IMR-90 (cell line): ENCODE results near the gene CCDC40. TPM values are rescaled to one million over a fixed set of nuclear protein-coding genes. Genes with fewer than 3 reads are reported as not detected.

Experiments used
- ATAC-seq: fragments of 200-7000 bp; cut with Tn5 transposase; 2 replicates; pipeline ENCODE4 v1.9.1; 2020; ENCODE audit warnings: low read depth, mild to moderate bottlenecking, moderate library complexity
- BruUV-seq: library from RNA; stranded (reverse); fragments of 400-500 nt; replicated peaks from 2 replicates; lab custom pipeline; 2021; lab: Mats Ljungman, UMichigan
- CTCF ChIA-PET: fragments of 300-600 bp; formaldehyde crosslinking; extraction: SDS; loops from one replicate; lab custom pipeline; 2021; ENCODE audit warnings: antibody characterized with exemption; lab: Yijun Ruan, JAX
- POLR2A ChIA-PET: fragments of 300-600 bp; sonication (Branson Sonifier 250); formaldehyde crosslinking; loops from one replicate; lab custom pipeline; 2022; ENCODE audit warnings: antibody characterized with exemption; ENCODE audit not compliant: unreplicated experiment; lab: Charles Lee
- DNase-seq: peaks from one replicate; pipeline ENCODE4 v3.0.0; 2013
- H2AFZ ChIP-seq: replicated peaks from 2 replicates; pipeline ENCODE3; 2013; ENCODE audit warnings: low read length, mild to moderate bottlenecking; ENCODE audit not compliant: poor library complexity
- H2AK5ac ChIP-seq: 2 replicates; pipeline ENCODE4 v1.6.1; 2013; ENCODE audit warnings: low read depth, low read length, inconsistent platforms
- H2AK9ac ChIP-seq: replicated peaks from 2 replicates; pipeline ENCODE3; 2013; ENCODE audit warnings: mild to moderate bottlenecking, low read depth, low read length, moderate library complexity; ENCODE audit not compliant: poor library complexity
- H2BK120ac ChIP-seq: 2 replicates; pipeline ENCODE4 v1.6.1; 2013; ENCODE audit warnings: low read depth, low read length, inconsistent platforms
- H2BK15ac ChIP-seq: 3 replicates; pipeline ENCODE4 v1.6.1; 2013; ENCODE audit warnings: low read depth, low read length, inconsistent platforms
- H2BK20ac ChIP-seq: 2 replicates; pipeline ENCODE4 v1.6.1; 2013; ENCODE audit warnings: low read depth, mild to moderate bottlenecking, inconsistent platforms, low read length, moderate library complexity
- H2BK5ac ChIP-seq: 2 replicates; pipeline ENCODE4 v1.6.1; 2013; ENCODE audit warnings: mild to moderate bottlenecking, low read depth, low read length, inconsistent platforms; ENCODE audit not compliant: poor library complexity, severe bottlenecking
- H3K14ac ChIP-seq: replicated peaks from 2 replicates; pipeline ENCODE4 v1.6.1; 2013; ENCODE audit warnings: low read depth, low read length, inconsistent platforms
- H3K18ac ChIP-seq: 2 replicates; pipeline ENCODE4 v1.6.1; 2013; ENCODE audit warnings: low read depth, low read length, control low read depth
- H3K23ac ChIP-seq: 2 replicates; pipeline ENCODE4 v1.6.1; 2013; ENCODE audit warnings: low read depth, low read length, inconsistent platforms
- H3K27ac ChIP-seq: 2 replicates; pipeline ENCODE4 v1.5.1; 2013; ENCODE audit warnings: mild to moderate bottlenecking, control low read depth, low read length; ENCODE audit not compliant: insufficient read depth
- H3K27me3 ChIP-seq: 2 replicates; pipeline ENCODE4 v1.6.1; 2013; ENCODE audit warnings: low read length; ENCODE audit not compliant: control insufficient read depth, insufficient read depth
- H3K36me3 ChIP-seq: 2 replicates; pipeline ENCODE4 v1.6.1; 2013; ENCODE audit warnings: low read length, mixed read lengths; ENCODE audit not compliant: control insufficient read depth, insufficient read depth
- H3K4ac ChIP-seq: 2 replicates; pipeline ENCODE4 v1.6.1; 2013; ENCODE audit warnings: low read depth, low read length, inconsistent platforms
- H3K4me1 ChIP-seq: 2 replicates; pipeline ENCODE4 v1.6.1; 2013; ENCODE audit warnings: low read length, mixed read lengths; ENCODE audit not compliant: control insufficient read depth, insufficient read depth
- H3K4me2 ChIP-seq: 2 replicates; pipeline ENCODE4 v1.6.1; 2013; ENCODE audit warnings: low read depth, mild to moderate bottlenecking, control low read depth, low read length, moderate library complexity
- H3K4me3 ChIP-seq: 2 replicates; pipeline ENCODE4 v1.5.1; 2013; ENCODE audit warnings: low read depth, mild to moderate bottlenecking, control low read depth, low read length, moderate library complexity; ENCODE audit not compliant: insufficient read depth
- H3K56ac ChIP-seq: 2 replicates; pipeline ENCODE4 v1.6.1; 2013; ENCODE audit warnings: low read length, inconsistent platforms; ENCODE audit not compliant: insufficient read depth; ENCODE audit errors: extremely low read depth
- H3K79me1 ChIP-seq, 2 experiments: 2 replicates each; pipeline ENCODE4 v1.6.1; 2013; ENCODE audit warnings: low read length in 2 of 2, inconsistent platforms in 1 of 2, low read depth in 1 of 2
- H3K9ac ChIP-seq: 2 replicates; pipeline ENCODE4 v1.6.1; 2013; ENCODE audit warnings: low read depth, low read length, control low read depth
- H3K9me1 ChIP-seq: 2 replicates; pipeline ENCODE4 v1.6.1; 2013; ENCODE audit warnings: low read length, inconsistent platforms; ENCODE audit not compliant: insufficient read depth
- H3K9me3 ChIP-seq: 2 replicates; pipeline ENCODE4 v1.6.1; 2013; ENCODE audit warnings: low read length; ENCODE audit not compliant: control insufficient read depth, insufficient read depth
- H4K20me1 ChIP-seq: 2 replicates; pipeline ENCODE4 v1.6.1; 2013; ENCODE audit warnings: low read length, inconsistent platforms; ENCODE audit not compliant: insufficient read depth
- H4K5ac ChIP-seq: 2 replicates; pipeline ENCODE4 v1.6.1; 2013; ENCODE audit warnings: mild to moderate bottlenecking, low read depth, low read length, control low read depth
- H4K8ac ChIP-seq, 2 experiments: 2 replicates each; pipeline ENCODE4 v1.6.1; 2013; ENCODE audit warnings: low read depth in 2 of 2, low read length in 2 of 2, control low read depth in 1 of 2, inconsistent platforms in 1 of 2
- H4K91ac ChIP-seq: 2 replicates; pipeline ENCODE4 v1.6.1; 2013; ENCODE audit warnings: low read depth, low read length, inconsistent platforms; ENCODE audit not compliant: insufficient read depth
- CEBPB ChIP-seq: IDR thresholded peaks from 2 replicates; pipeline ENCODE4 v1.6.1; 2012; ENCODE audit warnings: low read depth, low read length, improper control_type of control experiment
- CHD1 ChIP-seq: IDR thresholded peaks from 2 replicates; pipeline ENCODE4 v1.6.1; 2012; ENCODE audit warnings: low read depth, low read length, improper control_type of control experiment
- CTCF ChIP-seq: conservative IDR thresholded peaks from 2 replicates; pipeline ENCODE4 v1.5.1; 2012; ENCODE audit warnings: mild to moderate bottlenecking, low read depth, low read length, improper control_type of control experiment
- FOS ChIP-seq: fragments of 150-350 bp; IDR thresholded peaks from 2 replicates; pipeline ENCODE4 v1.6.1; 2016; ENCODE audit warnings: low read depth, low read length
- MXI1 ChIP-seq: IDR thresholded peaks from 2 replicates; pipeline ENCODE4 v1.6.1; 2012; ENCODE audit warnings: low read depth, mild to moderate bottlenecking, low read length, moderate library complexity, borderline replicate concordance
- NFE2L2 ChIP-seq: fragments of 150-350 bp; IDR thresholded peaks from 2 replicates; pipeline ENCODE4 v1.6.1; 2016; ENCODE audit warnings: low read depth, mild to moderate bottlenecking, low read length
- RAD21 ChIP-seq: IDR thresholded peaks from 2 replicates; pipeline ENCODE4 v1.6.1; 2012; ENCODE audit warnings: low read length, improper control_type of control experiment
- RCOR1 ChIP-seq: IDR thresholded peaks from 2 replicates; pipeline ENCODE4 v1.6.1; 2012; ENCODE audit warnings: mild to moderate bottlenecking, low read length, improper control_type of control experiment; ENCODE audit not compliant: insufficient replicate concordance
- RFX5 ChIP-seq: IDR thresholded peaks from 2 replicates; pipeline ENCODE4 v1.8.0; 2012; ENCODE audit warnings: low read depth, mild to moderate bottlenecking, low read length, moderate library complexity
- WGBS, 2 experiments: methylation state at CpG; one replicate each; pipeline versions ENCODE4 v1.1.5 to v1.1.7; 2013; ENCODE audit warnings: missing lambda C conversion rate in 2 of 2; ENCODE audit not compliant: insufficient read length in 1 of 2; ENCODE audit errors: extremely low coverage in 2 of 2; 5-methylcytosine and 5-hydroxymethylcytosine counted together
- dilution Hi-C: fragments of 300-500 bp; cut with HindIII; formaldehyde crosslinking; loops from one replicate; pipeline ENCODE4 v1.14.3; 2018; ENCODE audit warnings: low sequenced_read_pairs; ENCODE audit not compliant: unreplicated experiment
- in situ Hi-C: fragments of 300-500 bp; cut with MboI; formaldehyde crosslinking; loops from 3 replicates; pipeline ENCODE4 v1.14.3; 2019; ENCODE audit warnings: low sequenced_read_pairs, inconsistent platforms, mixed read lengths
- intact Hi-C: fragments of 100-400 bp; cut with micrococcal nuclease; formaldehyde crosslinking; loops from 2 replicates; pipeline ENCODE4 v1.10.0; 2022
- polyA plus RNA-seq, 3 experiments: library from polyadenylated mRNA; depleted of rRNA; stranded (reverse); fragments of >200 nt; gene quantifications; 2 replicates each; pipeline ENCODE4 v1.2.3, GENCODE V29; 2012; ENCODE audit warnings: low replicate concordance in 1 of 3
- total RNA-seq: library from RNA; depleted of rRNA; stranded (reverse); fragments of >200 nt; gene quantifications from 2 replicates; pipeline ENCODE4 v1.2.3, GENCODE V29; 2012
- TF ChIP-seq, protein P1 (sequence below): fragments of 150-350 bp; IDR thresholded peaks from 2 replicates; pipeline ENCODE4 v1.6.1; 2017; ENCODE audit warnings: mild to moderate bottlenecking, antibody characterized with exemption, low read length, low read depth
- TF ChIP-seq, protein P2 (sequence below): fragments of 150-350 bp; IDR thresholded peaks from 2 replicates; pipeline ENCODE4 v1.6.1; 2016; ENCODE audit warnings: low read depth, mild to moderate bottlenecking, low read length, moderate library complexity, borderline replicate concordance

The CCDC40 gene
- total and polyA plus RNA-seq, 2 of the 4 experiments (the other 2 are of a cell fraction): 0.90 to 4.7 TPM

DNA sequence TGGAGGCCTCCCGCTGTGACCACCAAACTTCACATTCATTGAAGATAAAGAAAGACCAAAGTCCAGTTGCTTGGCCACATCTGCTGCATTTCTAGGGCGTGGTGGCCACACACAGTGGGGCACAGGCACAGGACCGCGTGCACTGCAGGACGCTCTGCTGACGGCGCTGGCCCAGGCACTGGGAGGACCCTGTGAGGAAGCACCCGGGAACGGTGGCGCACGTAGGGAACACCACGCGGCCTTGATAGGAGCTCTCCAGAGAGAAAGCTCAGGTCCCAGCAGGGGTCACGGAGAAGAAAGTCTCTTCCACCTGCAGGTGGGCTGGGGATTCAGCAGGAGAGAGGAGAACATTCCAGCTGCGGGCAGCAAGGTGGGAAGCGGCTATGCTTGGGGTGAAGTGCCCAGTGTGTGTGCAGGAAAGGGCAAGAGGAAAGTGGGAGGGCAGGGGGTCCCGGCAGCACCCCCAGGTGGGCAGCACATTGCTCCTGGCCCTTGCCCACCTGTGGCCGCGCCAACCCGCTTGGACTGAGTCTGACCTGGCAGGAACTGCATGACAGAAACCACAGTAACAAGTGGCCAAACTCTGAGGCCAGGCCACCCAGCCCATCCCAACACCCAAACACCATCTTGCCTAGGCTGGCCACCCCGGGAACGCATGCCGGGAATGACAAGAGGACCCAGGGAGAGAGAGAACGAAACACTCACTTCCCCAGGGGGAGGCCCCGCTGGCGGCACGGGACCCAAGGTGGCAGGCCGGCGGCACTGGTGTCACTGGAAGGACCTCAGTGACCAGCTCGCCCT lies 33.6 kb upstream of the CCDC40 start:
- H2BK5ac ChIP-seq: no peak overlapping the region
- TF ChIP-seq RCOR1 (no peak), RAD21 (no peak), FOS (no peak), NFE2L2 (no peak), MXI1 (no peak), CTCF (no peak), CHD1 (no peak), CEBPB (no peak), RFX5 (no peak)
- TF ChIP-seq, protein P1, sequence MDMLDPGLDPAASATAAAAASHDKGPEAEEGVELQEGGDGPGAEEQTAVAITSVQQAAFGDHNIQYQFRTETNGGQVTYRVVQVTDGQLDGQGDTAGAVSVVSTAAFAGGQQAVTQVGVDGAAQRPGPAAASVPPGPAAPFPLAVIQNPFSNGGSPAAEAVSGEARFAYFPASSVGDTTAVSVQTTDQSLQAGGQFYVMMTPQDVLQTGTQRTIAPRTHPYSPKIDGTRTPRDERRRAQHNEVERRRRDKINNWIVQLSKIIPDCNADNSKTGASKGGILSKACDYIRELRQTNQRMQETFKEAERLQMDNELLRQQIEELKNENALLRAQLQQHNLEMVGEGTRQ: no peak
- TF ChIP-seq, protein P2, sequence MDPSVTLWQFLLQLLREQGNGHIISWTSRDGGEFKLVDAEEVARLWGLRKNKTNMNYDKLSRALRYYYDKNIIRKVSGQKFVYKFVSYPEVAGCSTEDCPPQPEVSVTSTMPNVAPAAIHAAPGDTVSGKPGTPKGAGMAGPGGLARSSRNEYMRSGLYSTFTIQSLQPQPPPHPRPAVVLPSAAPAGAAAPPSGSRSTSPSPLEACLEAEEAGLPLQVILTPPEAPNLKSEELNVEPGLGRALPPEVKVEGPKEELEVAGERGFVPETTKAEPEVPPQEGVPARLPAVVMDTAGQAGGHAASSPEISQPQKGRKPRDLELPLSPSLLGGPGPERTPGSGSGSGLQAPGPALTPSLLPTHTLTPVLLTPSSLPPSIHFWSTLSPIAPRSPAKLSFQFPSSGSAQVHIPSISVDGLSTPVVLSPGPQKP: no peak
- intact Hi-C loops (no loop called here), in situ Hi-C loops (no loop called here), dilution Hi-C loops (no loop called here)
- H3K9me1 ChIP-seq: no peaks in the 10 kb centered on the region
- peaks cover 13% of the 10 kb centered on the region for H4K20me1 ChIP-seq
- no peak overlapping the region for H3K4me2 ChIP-seq
- 98% methylated on average over 12 of the region's 30 CpGs; no CpG with 5 or more reads in 1 of the 2 experiments for WGBS, 2 experiments
- no peak overlapping the region for H2AFZ ChIP-seq
- no peaks in the 10 kb centered on the region for H3K9me3 ChIP-seq
- H3K79me1 ChIP-seq: peaks cover 9 to 19% of the 10 kb centered on the region in 2 experiments; a peak in 3 of 4 replicates
- H3K4me1 ChIP-seq: no peaks in the 10 kb centered on the region
- H3K27me3 ChIP-seq: no peaks in the 10 kb centered on the region
- no peak overlapping the region for H4K91ac ChIP-seq
- H2BK120ac ChIP-seq: no peak overlapping the region
- no peak overlapping the region for H3K4ac ChIP-seq
- H2BK20ac ChIP-seq: no peak overlapping the region
- no peak overlapping the region for H2BK15ac ChIP-seq
- H3K23ac ChIP-seq: no peak overlapping the region
- H4K8ac ChIP-seq: no peak overlapping the region
- no peak for ATAC-seq
- H3K9ac ChIP-seq: no peak overlapping the region
- H4K5ac ChIP-seq: no peak overlapping the region
- DNase-seq: no peak
- CTCF ChIA-PET: interaction anchor here (1.7 kb wide), 1 partner anchor 9 kb away, joined by 3 read pairs; no protein-coding TSS in a partner anchor
- H3K4me3 ChIP-seq: no peak overlapping the region
- H3K14ac ChIP-seq: no peak overlapping the region
- H2AK5ac ChIP-seq: no peak overlapping the region
- H3K18ac ChIP-seq: no peak overlapping the region
- POLR2A ChIA-PET: interaction anchor here (0.6 kb wide), 1 partner anchor 189 kb away, joined by 4 read pairs; no protein-coding TSS in a partner anchor
- BruUV-seq: no TSS peak
- H2AK9ac ChIP-seq: no peak overlapping the region
- H3K36me3 ChIP-seq: peaks cover 13% of the 10 kb centered on the region
- no peak overlapping the region for H3K56ac ChIP-seq
- H3K27ac ChIP-seq: no peak overlapping the region
